ENCODE results near the gene RAPGEF4.

Gene RAPGEF4

DNA sequence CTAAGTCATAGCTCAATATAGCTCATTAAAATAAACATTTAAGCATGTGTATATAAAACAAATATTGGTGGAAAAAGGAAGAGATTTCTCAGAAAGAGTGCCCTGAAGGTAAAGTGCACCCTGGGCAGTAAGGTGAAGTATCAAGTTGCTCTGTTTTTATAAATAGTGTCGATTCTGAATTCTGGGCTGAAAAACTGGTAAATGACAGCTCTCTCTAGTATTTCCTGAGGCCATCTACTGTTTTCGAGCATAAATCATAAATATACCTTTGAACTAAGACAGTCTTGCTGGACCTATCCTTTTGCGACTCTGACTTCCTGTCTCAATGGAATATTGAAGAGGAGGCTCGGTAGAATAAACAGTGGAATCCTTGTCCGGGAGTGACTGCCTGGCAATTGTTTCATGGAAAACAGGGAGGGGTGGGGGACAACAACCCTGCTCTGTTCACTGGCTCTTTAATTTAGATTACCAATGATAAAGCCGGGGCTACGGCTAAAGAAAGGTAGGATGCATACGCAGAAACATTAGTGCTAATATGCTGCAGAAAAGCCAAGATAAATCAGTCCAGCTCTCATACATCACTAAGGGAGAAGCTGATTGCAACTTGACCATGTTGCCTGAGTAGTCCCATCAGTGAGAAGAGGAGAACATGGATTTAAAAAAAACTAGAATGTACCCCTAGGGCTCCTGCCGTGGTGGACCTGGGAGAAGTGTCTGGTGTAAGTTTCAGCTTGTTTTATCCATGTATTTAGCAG is 124.1 kb downstream of the RAPGEF4 start:
- no peak for DNase-seq
- no peak for ATAC-seq (replicated peaks)
- Mint-ChIP-seq H3K27ac (no peak overlapping the region), H3K4me3 (no peak overlapping the region), H3K27me3 (peaks cover 41 to 46% of the 10 kb centered on the region in 2 donors), H3K4me1 (no peaks in the 10 kb centered on the region), H3K36me3 (no peaks in the 10 kb centered on the region), H3K9me3 (peaks cover 0 to 3% of the 10 kb centered on the region in 2 donors)

DNA sequence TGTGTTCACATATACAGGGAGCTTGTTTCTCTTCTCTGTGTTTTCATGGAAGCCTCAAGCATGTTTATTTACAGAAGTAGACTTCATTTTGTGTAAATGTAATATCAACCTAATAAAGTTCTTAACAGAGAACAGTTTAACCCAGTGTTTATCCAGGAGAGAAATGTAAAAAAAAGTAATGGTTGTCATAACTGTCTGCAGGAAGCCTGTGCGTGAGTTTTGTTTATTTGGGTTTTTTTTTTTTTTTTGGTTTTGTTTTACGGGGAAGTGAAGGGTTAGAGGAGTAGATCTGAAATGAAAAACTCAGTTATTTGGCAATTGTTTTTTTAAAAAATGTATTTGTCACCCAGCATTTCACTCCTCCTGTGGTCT is 124.7 kb downstream of the RAPGEF4 start:
- Mint-ChIP-seq H3K27me3 (peaks cover 42 to 44% of the 10 kb centered on the region in 2 donors), H3K36me3 (no peaks in the 10 kb centered on the region), H3K4me3 (no peak overlapping the region), H3K4me1 (no peaks in the 10 kb centered on the region), H3K27ac (no peak overlapping the region), H3K9me3 (peaks cover 0 to 1% of the 10 kb centered on the region in 2 donors)
- ATAC-seq (replicated peaks) (no peak), DNase-seq (no peak)

DNA sequence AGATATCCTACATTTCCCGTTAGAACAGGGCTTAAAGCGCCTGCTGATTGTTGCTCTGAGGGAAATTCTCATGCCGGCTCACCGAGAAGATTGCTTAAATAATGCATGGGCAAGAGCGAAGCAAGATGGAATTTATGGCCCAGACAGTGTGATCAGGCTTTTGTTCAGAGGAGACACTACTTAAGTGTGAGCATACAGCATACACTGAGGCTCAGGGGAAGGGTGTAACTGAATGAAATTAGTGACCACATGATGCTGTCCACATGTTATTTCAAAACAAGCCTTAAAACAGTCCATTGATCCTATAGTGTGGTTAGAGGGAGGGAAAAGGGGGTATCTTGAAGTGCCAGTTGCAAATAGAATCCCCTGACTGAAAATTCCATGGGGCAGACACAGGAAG is 125.5 kb downstream of the RAPGEF4 start:
- Mint-ChIP-seq H3K27ac (no peak overlapping the region), H3K9me3 (no peaks in the 10 kb centered on the region), H3K4me1 (no peaks in the 10 kb centered on the region), H3K27me3 (peaks cover 44 to 46% of the 10 kb centered on the region in 2 donors), H3K4me3 (no peak overlapping the region), H3K36me3 (no peaks in the 10 kb centered on the region)
- DNase-seq (no peak), ATAC-seq (replicated peaks) (no peak)

DNA sequence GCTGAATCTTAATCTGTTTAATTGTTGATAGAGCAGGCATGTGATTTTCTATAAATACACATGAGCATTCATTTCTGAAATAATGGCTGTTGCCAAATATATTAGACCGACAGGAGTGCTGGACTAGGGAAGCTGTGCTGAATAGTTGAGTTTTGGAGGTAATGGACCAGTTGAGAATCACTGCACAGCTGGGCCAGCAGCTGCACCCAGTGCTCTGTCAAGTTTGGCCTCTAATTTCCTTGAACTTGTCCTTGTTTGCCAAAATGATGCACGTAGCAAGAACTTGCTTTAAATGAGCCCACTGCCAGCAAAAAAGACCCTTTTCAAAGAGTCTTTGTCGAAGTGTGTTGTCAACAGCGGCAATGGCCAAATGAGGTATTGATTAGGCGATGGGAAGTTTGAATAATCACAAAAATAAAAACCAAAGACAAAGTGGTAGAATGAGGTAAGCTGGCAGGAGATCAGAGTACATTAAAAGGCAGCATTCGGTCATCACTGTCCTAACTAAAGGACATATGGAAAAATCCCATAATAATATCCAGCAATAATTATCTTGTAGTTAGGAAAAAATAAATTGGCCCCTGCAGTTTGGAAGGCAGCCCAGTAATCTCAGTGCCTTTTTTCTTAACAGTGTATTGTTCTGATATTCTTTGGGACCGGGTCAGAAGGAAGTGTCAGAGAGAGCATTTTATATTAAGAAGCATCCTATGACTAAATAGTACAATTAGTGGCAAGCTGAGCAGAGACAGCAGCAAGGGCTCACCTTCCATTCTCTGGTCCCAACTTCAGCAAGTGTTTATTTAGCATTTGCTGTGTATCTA is 126.2 kb downstream of the RAPGEF4 start:
- DNase-seq: no peak

DNA sequence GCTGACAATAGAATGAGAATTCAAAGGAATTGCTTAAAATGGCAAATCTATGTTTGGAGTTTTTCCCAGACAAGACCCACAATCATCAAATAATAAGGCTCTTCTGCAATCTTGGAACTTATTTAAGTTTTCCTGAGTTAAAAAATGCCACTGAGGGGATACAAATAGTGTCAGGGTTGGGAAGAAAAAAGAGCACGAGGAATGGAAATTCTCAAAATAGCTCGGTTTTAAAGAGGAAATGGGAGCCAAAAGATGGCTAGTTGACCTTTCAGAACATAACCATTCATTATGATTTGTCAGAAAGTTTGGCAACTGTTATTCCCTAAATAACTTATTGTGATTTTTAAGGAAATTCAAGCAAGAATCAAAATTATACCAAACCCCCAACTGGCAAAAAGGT is 127.7 kb downstream of the RAPGEF4 start:
- Mint-ChIP-seq H3K9me3 (no peaks in the 10 kb centered on the region), H3K27ac (no peak overlapping the region), H3K4me1 (no peaks in the 10 kb centered on the region), H3K36me3 (no peaks in the 10 kb centered on the region), H3K4me3 (no peak overlapping the region), H3K27me3 (peaks cover 34 to 35% of the 10 kb centered on the region in 2 donors)
- DNase-seq: no peak
- ATAC-seq (replicated peaks): no peak

More for the DNA sequence above, 126.2 kb downstream of the RAPGEF4 start:
- Mint-ChIP-seq H3K27me3 (peaks cover 38 to 39% of the 10 kb centered on the region in 2 donors), H3K36me3 (no peaks in the 10 kb centered on the region), H3K4me1 (no peaks in the 10 kb centered on the region), H3K4me3 (no peak overlapping the region), H3K9me3 (no peaks in the 10 kb centered on the region), H3K27ac (no peak overlapping the region)
- no peak for ATAC-seq (replicated peaks)

DNA sequence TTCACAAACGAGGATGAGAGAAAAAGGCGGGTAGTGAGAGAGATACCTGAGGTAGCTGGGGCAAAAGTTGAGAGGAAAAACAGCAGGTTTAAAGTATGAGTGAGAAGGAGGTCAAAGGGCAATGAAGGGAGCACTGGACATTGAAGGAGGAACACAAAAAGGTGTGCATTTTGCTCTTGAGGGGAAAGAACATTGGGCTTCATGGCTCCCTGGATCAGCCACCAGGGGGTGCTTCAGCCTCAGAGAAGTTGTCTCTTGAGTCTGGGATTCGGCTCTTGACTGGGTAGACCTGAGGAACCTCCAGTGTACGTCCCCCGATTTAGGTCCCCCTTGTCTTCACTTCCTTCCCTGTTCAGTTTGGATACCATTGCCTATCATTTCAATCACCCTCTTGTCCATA is 128.5 kb downstream of the RAPGEF4 start:
- no peak overlapping the region for H3K27ac Mint-ChIP-seq
- no peak overlapping the region for H3K4me3 Mint-ChIP-seq
- H3K4me1 Mint-ChIP-seq: no peaks in the 10 kb centered on the region
- no peaks in the 10 kb centered on the region for H3K9me3 Mint-ChIP-seq
- H3K27me3 Mint-ChIP-seq: peaks cover 34% of the 10 kb centered on the region in 2 donors
- H3K36me3 Mint-ChIP-seq: no peaks in the 10 kb centered on the region
- DNase-seq (no peak), ATAC-seq (replicated peaks) (peak in 1 of 2 donors; percentile 51)

DNA sequence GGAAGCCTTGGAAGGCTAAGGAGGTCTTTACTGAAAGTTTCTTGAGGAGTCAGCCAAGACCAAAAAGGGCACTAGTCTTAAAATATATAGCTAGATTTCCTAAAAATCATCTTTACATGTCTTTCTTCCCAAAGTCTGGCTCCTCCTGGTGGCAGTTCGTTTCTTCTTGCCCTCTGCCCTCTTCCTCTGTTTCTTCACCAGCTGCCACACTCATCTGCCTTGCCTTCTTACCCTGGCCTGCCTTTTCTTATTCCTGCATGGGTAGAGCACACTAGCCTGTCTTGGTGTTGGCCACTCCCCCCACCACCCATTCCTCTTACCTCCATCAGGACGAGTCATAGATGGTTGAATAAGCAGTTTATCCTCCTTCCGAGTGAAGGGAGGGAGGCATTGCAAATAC is 129.8 kb downstream of the RAPGEF4 start:
- Mint-ChIP-seq H3K9me3 (no peaks in the 10 kb centered on the region), H3K27me3 (peaks cover 30% of the 10 kb centered on the region in 2 donors), H3K36me3 (no peaks in the 10 kb centered on the region), H3K4me3 (no peak overlapping the region), H3K4me1 (no peaks in the 10 kb centered on the region), H3K27ac (no peak overlapping the region)
- no peak for DNase-seq
- ATAC-seq (replicated peaks): no peak

DNA sequence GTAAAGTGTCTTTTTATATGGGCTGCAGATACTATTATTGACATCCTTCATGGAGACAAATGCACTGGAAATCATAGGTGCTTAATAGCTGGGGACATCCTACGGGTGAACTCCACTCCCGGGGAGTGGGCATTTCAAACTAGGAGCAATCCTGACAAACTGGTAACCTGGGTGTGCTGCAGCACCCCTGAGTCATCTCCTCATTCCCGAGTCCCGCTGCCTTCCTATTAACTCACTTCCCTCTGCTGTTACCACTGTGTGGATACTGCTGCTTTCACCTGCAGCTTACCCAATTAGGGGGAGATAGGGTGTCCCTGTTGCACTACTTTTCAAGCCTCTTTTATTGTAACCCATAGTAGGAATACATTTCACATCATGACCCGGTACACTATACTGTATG is 134.2 kb downstream of the RAPGEF4 start:
- DNase-seq (no peak), ATAC-seq (replicated peaks) (no peak)
- Mint-ChIP-seq H3K36me3 (no peaks in the 10 kb centered on the region), H3K4me3 (no peak overlapping the region), H3K9me3 (peaks cover 0 to 2% of the 10 kb centered on the region in 2 donors), H3K27ac (no peak overlapping the region), H3K27me3 (peaks cover 7 to 13% of the 10 kb centered on the region in 2 donors), H3K4me1 (no peaks in the 10 kb centered on the region)

DNA sequence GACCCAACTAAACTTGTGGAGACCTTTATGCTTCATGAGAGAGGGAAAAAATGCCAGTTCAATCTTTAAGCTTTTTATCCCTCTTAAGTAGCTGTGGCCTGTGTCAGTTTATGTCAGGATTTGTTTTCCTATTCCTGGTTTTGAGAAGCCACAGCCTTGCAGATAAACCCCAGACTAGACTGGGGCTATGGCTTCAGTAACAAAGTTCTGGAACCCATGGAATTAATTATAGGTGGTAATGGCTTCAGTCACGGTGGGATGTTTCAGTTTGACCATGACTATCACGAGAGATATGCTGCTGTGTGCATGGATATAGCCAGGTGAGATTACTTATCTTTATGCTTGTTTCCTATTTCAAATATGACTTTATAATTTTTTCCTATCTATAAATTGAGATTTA is 134.8 kb downstream of the RAPGEF4 start:
- no peak overlapping the region for H3K4me3 Mint-ChIP-seq

DNA sequence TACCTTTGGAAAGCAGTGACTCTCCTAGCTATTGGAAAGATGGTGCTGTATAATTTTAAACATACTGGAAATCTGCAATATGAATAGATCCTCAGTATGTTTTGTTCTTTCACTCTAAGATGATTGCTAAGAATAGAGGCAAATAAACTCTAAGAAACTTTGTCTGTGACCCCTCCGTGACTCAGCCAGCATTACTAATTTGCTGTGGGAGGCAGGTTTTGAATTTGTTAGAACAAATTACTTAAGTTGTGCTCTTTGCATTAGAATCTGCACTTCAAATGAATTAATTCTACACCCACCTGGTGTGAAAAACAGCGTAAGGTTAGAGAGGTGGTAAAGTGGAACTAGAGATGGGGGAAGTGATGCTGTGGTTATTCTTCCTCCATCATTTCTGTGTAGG is 142.2 kb downstream of the RAPGEF4 start:
- ATAC-seq (replicated peaks): no peak
- Mint-ChIP-seq H3K36me3 (no peaks in the 10 kb centered on the region), H3K27me3 (peaks cover 10 to 32% of the 10 kb centered on the region in 2 donors), H3K4me1 (no peaks in the 10 kb centered on the region), H3K9me3 (peaks cover 0 to 10% of the 10 kb centered on the region in 2 donors), H3K27ac (no peak overlapping the region), H3K4me3 (no peak overlapping the region)
- no peak for DNase-seq

More for the DNA sequence above, 134.8 kb downstream of the RAPGEF4 start:
- H3K9me3 Mint-ChIP-seq: peaks cover 0 to 2% of the 10 kb centered on the region in 2 donors
- H3K27me3 Mint-ChIP-seq: peaks cover 3 to 12% of the 10 kb centered on the region in 2 donors
- H3K4me1 Mint-ChIP-seq: no peaks in the 10 kb centered on the region
- H3K36me3 Mint-ChIP-seq: no peaks in the 10 kb centered on the region
- DNase-seq: no peak
- no peak overlapping the region for H3K27ac Mint-ChIP-seq
- no peak for ATAC-seq (replicated peaks)

DNA sequence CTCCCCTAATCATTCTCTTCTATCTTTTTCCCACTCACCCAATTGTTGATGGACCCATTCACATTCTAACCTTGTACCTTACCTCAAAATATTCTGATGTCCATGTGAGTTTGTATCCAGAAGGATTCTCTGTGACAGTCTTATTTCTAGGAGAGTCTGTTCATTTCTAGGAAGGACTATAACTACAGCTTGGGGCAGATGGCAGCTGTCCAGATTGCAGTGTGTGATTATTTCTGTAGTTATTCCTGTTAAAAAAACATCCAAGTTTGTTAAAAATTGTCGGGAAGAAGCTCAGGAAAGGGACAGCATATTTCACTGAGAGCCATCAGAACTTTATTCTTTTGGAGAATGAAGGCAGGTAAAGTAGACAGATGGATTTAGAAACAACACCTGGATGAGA is 142.6 kb downstream of the RAPGEF4 start:
- no peak overlapping the region for H3K4me3 Mint-ChIP-seq
- no peaks in the 10 kb centered on the region for H3K36me3 Mint-ChIP-seq
- no peaks in the 10 kb centered on the region for H3K4me1 Mint-ChIP-seq
- peaks cover 0 to 10% of the 10 kb centered on the region in 2 donors for H3K9me3 Mint-ChIP-seq
- H3K27me3 Mint-ChIP-seq: peaks cover 10 to 32% of the 10 kb centered on the region in 2 donors
- ATAC-seq (replicated peaks) (no peak), DNase-seq (no peak)
- H3K27ac Mint-ChIP-seq: no peak overlapping the region

DNA sequence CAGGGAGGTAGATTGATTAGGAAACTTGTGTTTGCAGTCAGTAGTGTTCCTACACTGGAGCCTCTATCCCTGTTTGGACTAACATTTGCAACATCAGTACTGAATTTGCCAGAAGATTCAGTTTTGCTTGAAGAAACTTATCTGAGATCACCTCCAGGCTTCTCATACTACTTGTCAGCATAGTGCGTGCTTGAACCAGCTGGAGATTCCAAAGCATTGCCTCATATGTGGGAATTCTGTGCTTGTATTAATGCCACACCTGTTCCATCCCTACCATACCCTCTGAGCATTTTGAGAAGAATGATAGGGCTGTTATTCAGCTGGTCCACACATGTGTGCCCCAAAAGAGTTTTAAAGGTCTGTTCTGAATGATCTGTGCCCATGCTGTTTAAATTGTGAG is 148.7 kb downstream of the RAPGEF4 start:
- peaks cover 0 to 3% of the 10 kb centered on the region in 2 donors for H3K27me3 Mint-ChIP-seq
- ATAC-seq (replicated peaks): no peak

DNA sequence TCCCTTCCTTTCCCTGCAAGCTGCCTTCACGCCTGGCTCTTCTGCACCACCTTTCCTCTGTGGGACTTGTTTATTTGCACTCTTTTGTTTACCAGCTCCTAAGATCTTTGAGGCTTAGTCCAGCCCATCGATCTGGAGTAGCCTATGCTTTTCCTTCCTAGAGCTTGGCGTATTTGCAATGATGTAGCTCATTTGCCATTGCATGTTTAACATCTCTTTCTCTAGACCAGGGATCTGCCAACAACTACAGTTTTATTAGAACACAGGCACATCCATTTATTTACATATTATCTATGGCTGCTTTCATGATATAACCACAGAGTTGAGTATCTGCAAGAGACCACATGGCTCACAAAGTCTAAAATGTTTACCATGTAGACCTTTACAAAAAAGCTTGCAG is 150.4 kb downstream of the RAPGEF4 start:
- H3K27me3 Mint-ChIP-seq: peaks cover 5 to 7% of the 10 kb centered on the region in 2 donors
- DNase-seq: no peak

More for the DNA sequence above, 148.7 kb downstream of the RAPGEF4 start:
- no peak for DNase-seq
- no peaks in the 10 kb centered on the region for H3K4me1 Mint-ChIP-seq
- no peaks in the 10 kb centered on the region for H3K9me3 Mint-ChIP-seq
- no peak overlapping the region for H3K27ac Mint-ChIP-seq
- no peak overlapping the region for H3K4me3 Mint-ChIP-seq
- H3K36me3 Mint-ChIP-seq: no peaks in the 10 kb centered on the region

DNA sequence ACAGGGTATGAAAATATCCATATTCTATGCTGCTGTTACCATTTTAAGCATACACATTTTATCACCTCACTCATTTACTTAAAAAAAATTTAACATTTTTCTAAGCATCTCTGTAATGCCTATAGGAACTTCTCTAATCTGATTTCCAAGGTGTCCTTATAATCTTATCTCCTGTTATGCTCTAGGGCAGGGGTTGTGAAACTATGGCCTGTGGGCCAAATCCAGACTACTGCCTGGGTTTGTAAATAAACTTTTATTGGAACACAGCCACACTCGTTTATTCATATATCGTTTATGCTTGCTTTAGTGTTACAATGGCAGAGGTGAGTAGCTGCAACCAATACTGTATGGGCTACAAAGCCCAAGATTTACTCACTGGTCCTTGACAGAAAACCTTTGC is 151.6 kb downstream of the RAPGEF4 start:
- Mint-ChIP-seq H3K4me1 (peaks cover 2 to 5% of the 10 kb centered on the region in 2 donors), H3K9me3 (no peaks in the 10 kb centered on the region), H3K27me3 (peaks cover 12 to 17% of the 10 kb centered on the region in 2 donors), H3K4me3 (no peak overlapping the region), H3K36me3 (no peaks in the 10 kb centered on the region), H3K27ac (no peak overlapping the region)
- ATAC-seq (replicated peaks) (no peak), DNase-seq (no peak)

More for the DNA sequence above, 150.4 kb downstream of the RAPGEF4 start:
- ATAC-seq (replicated peaks): no peak
- H3K9me3 Mint-ChIP-seq: no peaks in the 10 kb centered on the region
- H3K27ac Mint-ChIP-seq: no peak overlapping the region
- no peaks in the 10 kb centered on the region for H3K36me3 Mint-ChIP-seq
- H3K4me1 Mint-ChIP-seq: peaks cover 2 to 5% of the 10 kb centered on the region in 2 donors
- H3K4me3 Mint-ChIP-seq: no peak overlapping the region

Measured in stimulated activated naive B cell treated with anti-CD40 and anti-IgM and Interleukin-4, amounts not matched to agents 10 μg/mL and 1 μg/mL and 100 μg/mL, for 72 hours (primary cell).